HEK293 (cell line): Measurements from ENCODE around the gene DHDH.

ENCODE experiments used
- CTCF ChIP-seq: fragments of 450-650 bp; formaldehyde crosslinking; IDR thresholded peaks from 2 replicates; pipeline ENCODE4 v1.5.1; 2016; ENCODE audit warnings: missing biosample characterization, missing genetic modification characterization
- YY1 ChIP-seq: fragments of 450-650 bp; formaldehyde crosslinking; IDR thresholded peaks from 2 replicates; pipeline ENCODE4 v1.5.1; 2018; ENCODE audit warnings: missing biosample characterization, missing genetic modification characterization
- ZNF274 ChIP-seq, 2 experiments: fragments of 200-500 bp in 1 of 2; fragments of 450-650 bp in 1 of 2; sonication (Bioruptor generic) in 1 of 2; formaldehyde crosslinking in 1 of 2; IDR thresholded peaks; 2 replicates each; pipeline versions ENCODE4 v1.5.1 to v1.6.1; 2014 to 2016; ENCODE audit warnings: borderline replicate concordance in 1 of 2, inconsistent platforms in 1 of 2, low read length in 1 of 2, missing biosample characterization in 1 of 2, missing genetic modification characterization in 1 of 2

- no peak for TF ChIP-seq ZNF274 (IDR thresholded peaks at IDR 0.05; ENCODE audit: low read length)
- no peak for TF ChIP-seq ZNF274 (tag by site-specific recombination; IDR thresholded peaks at IDR 0.05; ENCODE audit: borderline replicate concordance)
- TF ChIP-seq CTCF (tag by site-specific recombination), result 0 out of 2 replicates have a peak, but pooled peaks have one; percentile 12
- no peak for TF ChIP-seq YY1 (tag by site-specific recombination)
Observed at GRCh38 chr19:48965040-48965805, 31.7 kb downstream of the DHDH start, which contains the start of gene FTL.
